GM23248 (cell line): ENCODE measurements around the gene POU3F1. TPM values are rescaled to one million over a fixed set of nuclear protein-coding genes. Genes with fewer than 3 reads are reported as not detected.

ENCODE experiments used
- DNase-seq: peaks from one replicate; pipeline ENCODE4 v3.0.0-alpha.2; 2015
- H2AFZ ChIP-seq: fragments of 200-600 bp; sonication (generic); 2 replicates; pipeline ENCODE4 v1.6.1; 2016; ENCODE audit warnings: antibody characterized with exemption
- H3F3A ChIP-seq: fragments of 200-600 bp; sonication (generic); 2 replicates; pipeline ENCODE4 v1.6.1; 2016; ENCODE audit warnings: mild to moderate bottlenecking, antibody characterized with exemption, mixed run types; ENCODE audit not compliant: insufficient read depth
- H3K27ac ChIP-seq: fragments of 200-600 bp; sonication (generic); 2 replicates; pipeline ENCODE4 v1.5.1; 2016; ENCODE audit warnings: mild to moderate bottlenecking
- H3K27me3 ChIP-seq: fragments of 200-600 bp; sonication (generic); replicated peaks from 2 replicates; pipeline ENCODE4 v1.6.1; 2016; ENCODE audit warnings: mild to moderate bottlenecking; ENCODE audit not compliant: insufficient read depth
- H3K36me3 ChIP-seq: fragments of 200-600 bp; sonication (generic); 2 replicates; pipeline ENCODE4 v1.6.1; 2016; ENCODE audit warnings: low read depth, mild to moderate bottlenecking
- H3K4me1 ChIP-seq: fragments of 200-600 bp; sonication (generic); 2 replicates; pipeline ENCODE4 v1.6.1; 2016; ENCODE audit warnings: mild to moderate bottlenecking; ENCODE audit not compliant: insufficient read depth
- H3K4me2 ChIP-seq: fragments of 200-600 bp; sonication (generic); one replicate; pipeline ENCODE4 v1.6.1; 2016; ENCODE audit warnings: mild to moderate bottlenecking; ENCODE audit not compliant: unreplicated experiment
- H3K4me3 ChIP-seq: fragments of 200-600 bp; sonication (generic); 2 replicates; pipeline ENCODE4 v1.5.1; 2016; ENCODE audit warnings: mild to moderate bottlenecking
- H3K79me2 ChIP-seq: fragments of 200-600 bp; sonication (generic); 2 replicates; pipeline ENCODE4 v1.6.1; 2016; ENCODE audit warnings: mild to moderate bottlenecking; ENCODE audit not compliant: insufficient read depth
- H3K9ac ChIP-seq: fragments of 200-600 bp; sonication (generic); 2 replicates; pipeline ENCODE4 v1.6.1; 2016; ENCODE audit warnings: mild to moderate bottlenecking
- H3K9me2 ChIP-seq: fragments of 200-600 bp; sonication (generic); 2 replicates; pipeline ENCODE4 v1.6.1; 2016; ENCODE audit warnings: mixed run types, mild to moderate bottlenecking, moderate library complexity; ENCODE audit not compliant: insufficient read depth
- H3K9me3 ChIP-seq: fragments of 200-600 bp; sonication (generic); one replicate; pipeline ENCODE4 v1.6.1; 2017; ENCODE audit warnings: low read depth
- H4K20me1 ChIP-seq: fragments of 200-600 bp; sonication (generic); 2 replicates; pipeline ENCODE4 v1.6.0; 2016; ENCODE audit not compliant: insufficient read depth
- EZH2 ChIP-seq: fragments of 200-600 bp; sonication (generic); IDR thresholded peaks from 2 replicates; pipeline ENCODE4 v1.6.1; 2018; ENCODE audit warnings: antibody characterized with exemption, mild to moderate bottlenecking; ENCODE audit not compliant: insufficient read depth, poor library complexity, severe bottlenecking
- EZH2phosphoT487 ChIP-seq: fragments of 200-600 bp; sonication (generic); IDR thresholded peaks from 2 replicates; pipeline ENCODE4 v1.6.1; 2018; ENCODE audit warnings: antibody characterized with exemption, moderate library complexity, mild to moderate bottlenecking, low read depth; ENCODE audit not compliant: insufficient read depth
- WGBS, 2 experiments: methylation state at CpG; one replicate each; pipeline ENCODE4 v1.1.6; 2015 to 2017; ENCODE audit warnings: low lambda C conversion rate in 2 of 2, low coverage in 1 of 2; ENCODE audit errors: missing lambda C conversion rate in 2 of 2; 5-methylcytosine and 5-hydroxymethylcytosine counted together
- in situ Hi-C: fragments of 300-500 bp; cut with MboI; formaldehyde crosslinking; loops from 2 replicates; pipeline ENCODE4 v1.15.0; 2020
- polyA plus RNA-seq: library from polyadenylated mRNA; unstranded; fragments of >200 nt; fragmentation: Nextera tagmentation; extraction: Ambion mirVana; gene quantifications from 2 replicates; pipeline ENCODE4 v1.2.1, GENCODE V29; 2016
- total RNA-seq: library from RNA; depleted of rRNA; stranded (reverse); fragments of >200 nt; shearing (Covaris generic); gene quantifications from 2 replicates; pipeline ENCODE4 v1.2.3, GENCODE V29; 2014

Gene POU3F1
- total and polyA plus RNA-seq, 2 experiments from 2014 or later, result not detected

GRCh38 chr1:38055965-38056364 lies 9.4 kb upstream of the POU3F1 start:
- Histone ChIP-seq H3K36me3 (no peaks in the 10 kb centered on the region), H4K20me1 (no peaks in the 10 kb centered on the region), H3K9me3 (no peaks in the 10 kb centered on the region), H3K9me2 (no peaks in the 10 kb centered on the region), H3K9ac (no peak overlapping the region), H3F3A (no peaks in the 10 kb centered on the region), H3K27me3 (peaks cover 24% of the 10 kb centered on the region), H3K4me3 (no peak overlapping the region), H3K27ac (no peak overlapping the region), H2AFZ (no peak overlapping the region), H3K4me1 (no peaks in the 10 kb centered on the region), H3K4me2 (no peak overlapping the region), H3K79me2 (no peaks in the 10 kb centered on the region)
- in situ Hi-C loops, result no loop called here
- no peak for DNase-seq
- TF ChIP-seq EZH2, result no peak
- TF ChIP-seq EZH2phosphoT487, result no peak
- WGBS, 2 experiments, result 21 to 38% methylated on average over 4 of the region's 4 CpGs

- Histone ChIP-seq H3K9me2 (no peaks in the 10 kb centered on the region), H4K20me1 (no peaks in the 10 kb centered on the region), H3K27ac (no peak overlapping the region), H2AFZ (no peak overlapping the region), H3K4me2 (no peak overlapping the region), H3K79me2 (no peaks in the 10 kb centered on the region), H3F3A (no peaks in the 10 kb centered on the region), H3K36me3 (no peaks in the 10 kb centered on the region), H3K27me3 (peaks cover 19% of the 10 kb centered on the region), H3K4me3 (no peak overlapping the region), H3K4me1 (no peaks in the 10 kb centered on the region), H3K9ac (no peak overlapping the region), H3K9me3 (no peaks in the 10 kb centered on the region)
- TF ChIP-seq EZH2phosphoT487 (no peak), EZH2 (no peak)
- 42 to 44% methylated on average over 3 of the region's 3 CpGs for WGBS, 2 experiments
- in situ Hi-C loops, result no loop called here
- no peak for DNase-seq
These were observed 8.8 kb upstream of the POU3F1 start for GRCh38 chr1:38055398-38055797.

- WGBS, 2 experiments, result 20 to 24% methylated on average over 7 of the region's 7 CpGs
- no peak overlapping the region for H2AFZ ChIP-seq
These were observed 7.0 kb upstream of the POU3F1 start for GRCh38 chr1:38053416-38054091.

GRCh38 chr1:38052750-38053415 lies 6.3 kb upstream of the POU3F1 start:
- Histone ChIP-seq H3K9me2 (no peaks in the 10 kb centered on the region), H4K20me1 (no peaks in the 10 kb centered on the region), H2AFZ (no peak overlapping the region), H3K4me3 (no peak overlapping the region), H3K4me2 (no peak overlapping the region), H3K9me3 (no peaks in the 10 kb centered on the region), H3F3A (no peaks in the 10 kb centered on the region), H3K27me3 (peaks cover 24% of the 10 kb centered on the region), H3K4me1 (no peaks in the 10 kb centered on the region), H3K27ac (no peak overlapping the region), H3K36me3 (no peaks in the 10 kb centered on the region), H3K79me2 (no peaks in the 10 kb centered on the region), H3K9ac (no peak overlapping the region)
- DNase-seq, result no peak
- 4 to 12% methylated on average over 3 of the region's 3 CpGs for WGBS, 2 experiments
- TF ChIP-seq EZH2 (no peak), EZH2phosphoT487 (no peak)
- in situ Hi-C loops, result no loop called here

More at GRCh38 chr1:38053416-38054091, 7.0 kb upstream of the POU3F1 start:
- Histone ChIP-seq H4K20me1 (no peaks in the 10 kb centered on the region), H3K9me3 (no peaks in the 10 kb centered on the region), H3K79me2 (no peaks in the 10 kb centered on the region), H3K4me2 (no peak overlapping the region), H3K9me2 (no peaks in the 10 kb centered on the region), H3K27me3 (peaks cover 19% of the 10 kb centered on the region), H3K4me3 (no peak overlapping the region), H3K27ac (no peak overlapping the region), H3K36me3 (no peaks in the 10 kb centered on the region), H3K4me1 (no peaks in the 10 kb centered on the region), H3K9ac (no peak overlapping the region), H3F3A (no peaks in the 10 kb centered on the region)
- TF ChIP-seq EZH2 (no peak), EZH2phosphoT487 (no peak)
- DNase-seq, result no peak
- in situ Hi-C loops, result no loop called here
